ENCODE results near the gene CLEC18A.

The CLEC18A gene

GRCh38 chr16:69934751-69935150 is 16.4 kb upstream of the CLEC18A start:
- POLR2A ChIA-PET = no interaction called here
- TF ChIP-seq ZNF391 (tag by site-specific recombination; IDR thresholded peaks at IDR 0.05; ENCODE audit: borderline replicate concordance, low read depth) (no peak), ZNF596 (tag by site-specific recombination; IDR thresholded peaks at IDR 0.05) (no peak), ZNF214 (tag by site-specific recombination; IDR thresholded peaks at IDR 0.05; ENCODE audit: borderline replicate concordance) (no peak), ZBTB49 (tag by site-specific recombination; IDR thresholded peaks at IDR 0.05; ENCODE audit: low read depth) (no peak), ZNF202 (tag by site-specific recombination; IDR thresholded peaks at IDR 0.05; ENCODE audit: borderline replicate concordance) (no peak), ZNF223 (tag by site-specific recombination; IDR thresholded peaks at IDR 0.05) (no peak), ZNF341 (tag by site-specific recombination; IDR thresholded peaks at IDR 0.05; ENCODE audit: low read depth) (no peak), OVOL3 (tag by site-specific recombination; IDR thresholded peaks at IDR 0.05) (no peak), ZNF629 (tag by site-specific recombination; IDR thresholded peaks at IDR 0.05) (no peak), ZNF174 (tag by site-specific recombination; IDR thresholded peaks at IDR 0.05) (no peak), AEBP2 (tag by site-specific recombination; IDR thresholded peaks at IDR 0.05; ENCODE audit: borderline replicate concordance) (no peak), ZNF549 (tag by site-specific recombination; IDR thresholded peaks at IDR 0.05) (no peak), ZNF175 (tag by site-specific recombination; IDR thresholded peaks at IDR 0.05) (no peak), ZNF654 (tag by site-specific recombination; IDR thresholded peaks at IDR 0.05; ENCODE audit: low read depth) (no peak), ZBTB11 (tag by site-specific recombination; conservative IDR thresholded peaks at IDR 0.05; ENCODE audit: low read depth) (no peak), KLF1 (tag by site-specific recombination; IDR thresholded peaks at IDR 0.05) (no peak), ZBTB7A (tag by site-specific recombination; IDR thresholded peaks at IDR 0.05; ENCODE audit: low read depth) (no peak), ZNF114 (tag by site-specific recombination; IDR thresholded peaks at IDR 0.05) (no peak), ATF2 (tag by site-specific recombination; IDR thresholded peaks at IDR 0.05; ENCODE audit: low read depth) (no peak), ZNF837 (tag by site-specific recombination; IDR thresholded peaks at IDR 0.05) (no peak)
- no peaks in the 10 kb centered on the region for H3K9me3 ChIP-seq (ENCODE audit: control insufficient read depth, insufficient read depth, low read depth, low read length)
- H3K4me3 ChIP-seq (ENCODE audit: low read depth, low read length) = no peak overlapping the region
- H3K4me1 ChIP-seq (ENCODE audit: control insufficient read depth, insufficient read depth, low read length) = no peaks in the 10 kb centered on the region
- no peak overlapping the region for H3K27ac ChIP-seq (ENCODE audit: extremely low read depth, low read depth, low read length)
- CTCF ChIA-PET = no interaction called here
- peaks cover 0 to 81% of the 10 kb centered on the region in 2 experiments; a peak in 1 of 3 replicates for H3K36me3 ChIP-seq (ENCODE audit: control insufficient read depth in 2 of 2, insufficient read depth in 1 of 2, low read length in 2 of 2)

Data from HEK293 (cell line).